Measurements from ENCODE around the gene GLRX.

DNA sequence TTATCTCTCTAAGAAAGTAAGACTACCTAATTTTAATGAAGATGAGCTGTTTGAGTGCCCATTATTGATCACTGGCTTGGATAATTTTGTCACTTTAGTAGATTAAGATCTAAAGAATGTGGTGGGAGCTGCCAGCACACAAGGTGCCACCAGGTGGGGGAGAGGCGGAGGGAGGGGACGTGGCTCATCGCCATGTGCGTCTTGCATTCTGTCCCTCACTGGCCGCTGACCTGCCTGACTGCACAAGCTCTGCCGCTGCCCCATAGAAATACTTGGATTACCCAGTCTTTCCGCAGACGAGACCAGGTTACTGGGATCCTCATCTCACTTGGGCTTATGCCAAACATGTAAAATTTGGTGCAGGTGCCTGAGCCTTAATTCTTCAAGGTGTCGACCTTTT, 53.8 kb downstream of the GLRX start:
- TF ChIP-seq, protein P1, sequence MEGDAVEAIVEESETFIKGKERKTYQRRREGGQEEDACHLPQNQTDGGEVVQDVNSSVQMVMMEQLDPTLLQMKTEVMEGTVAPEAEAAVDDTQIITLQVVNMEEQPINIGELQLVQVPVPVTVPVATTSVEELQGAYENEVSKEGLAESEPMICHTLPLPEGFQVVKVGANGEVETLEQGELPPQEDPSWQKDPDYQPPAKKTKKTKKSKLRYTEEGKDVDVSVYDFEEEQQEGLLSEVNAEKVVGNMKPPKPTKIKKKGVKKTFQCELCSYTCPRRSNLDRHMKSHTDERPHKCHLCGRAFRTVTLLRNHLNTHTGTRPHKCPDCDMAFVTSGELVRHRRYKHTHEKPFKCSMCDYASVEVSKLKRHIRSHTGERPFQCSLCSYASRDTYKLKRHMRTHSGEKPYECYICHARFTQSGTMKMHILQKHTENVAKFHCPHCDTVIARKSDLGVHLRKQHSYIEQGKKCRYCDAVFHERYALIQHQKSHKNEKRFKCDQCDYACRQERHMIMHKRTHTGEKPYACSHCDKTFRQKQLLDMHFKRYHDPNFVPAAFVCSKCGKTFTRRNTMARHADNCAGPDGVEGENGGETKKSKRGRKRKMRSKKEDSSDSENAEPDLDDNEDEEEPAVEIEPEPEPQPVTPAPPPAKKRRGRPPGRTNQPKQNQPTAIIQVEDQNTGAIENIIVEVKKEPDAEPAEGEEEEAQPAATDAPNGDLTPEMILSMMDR (conservative IDR thresholded peaks at IDR 0.05 in 1 of 2, IDR thresholded peaks at IDR 0.05 in 1 of 2; ENCODE audit: low read depth in 1 of 2, low read length in 2 of 2) = no peak
- no peak for TF ChIP-seq EZH2 (IDR thresholded peaks at IDR 0.05; ENCODE audit: low read length, missing control alignments)
